A549 (cell line): ENCODE results near the gene LCOR. TPM values are rescaled to one million over a fixed set of nuclear protein-coding genes. Genes with fewer than 3 reads are reported as not detected.

Source experiments
- ATAC-seq, 2 experiments: fragments of 200-7000 bp in 1 of 2; fragments of >200 bp in 1 of 2; cut with Nextera tagmentation in 1 of 2; cut with Tn5 transposase in 1 of 2; 3 replicates each; pipeline versions ENCODE4 v1.8.0 to v1.9.1; 2018 to 2020; ENCODE audit warnings: mild to moderate bottlenecking in 1 of 2, moderate library complexity in 1 of 2
- CTCF ChIA-PET: fragments of 300-600 bp; sonication (Branson Sonifier 250); formaldehyde crosslinking; extraction: SDS; loops from one replicate; lab custom pipeline; 2021; ENCODE audit warnings: antibody characterized with exemption, inconsistent platforms; lab: Yijun Ruan, JAX
- POLR2A ChIA-PET: fragments of 350-600 bp; formaldehyde crosslinking; extraction: SDS; loops from one replicate; lab custom pipeline; 2021; ENCODE audit warnings: antibody characterized with exemption, inconsistent platforms; lab: Yijun Ruan, JAX
- DNase-seq, 2 experiments: peaks; one replicate each; pipeline versions ENCODE4 v3.0.0 to v3.0.0-alpha.2; 2011 to 2016; ENCODE audit warnings: low read depth in 1 of 2, low spot score in 1 of 2
- FAIRE-seq: peaks from 2 replicates; lab custom pipeline; 2011; peaks lifted over from hg19 to GRCh38; lab: Jason Lieb, UNC
- H3K27ac ChIP-seq, 2 experiments: fragments of >200 bp; sonication (Bioruptor Twin); formaldehyde crosslinking; 3 replicates each; pipeline ENCODE4 v1.5.1; 2016 to 2017
- H3K4me1 ChIP-seq: fragments of >200 bp; sonication (Bioruptor Twin); formaldehyde crosslinking; 3 replicates; pipeline ENCODE4 v1.6.1; 2016
- H3K4me2 ChIP-seq: fragments of >200 bp; sonication (Bioruptor Twin); formaldehyde crosslinking; 3 replicates; pipeline ENCODE4 v1.6.1; 2016
- H3K4me3 ChIP-seq: fragments of >200 bp; sonication (Bioruptor Twin); formaldehyde crosslinking; 3 replicates; pipeline ENCODE4 v1.5.1; 2016
- H3K9me3 ChIP-seq: fragments of >200 bp; sonication (Bioruptor Twin); formaldehyde crosslinking; 3 replicates; pipeline ENCODE4 v1.6.1; 2016
- BCL3 ChIP-seq: fragments of >200 bp; sonication (Bioruptor Twin); formaldehyde crosslinking; IDR thresholded peaks from 3 replicates; pipeline ENCODE4 v1.6.1; 2016
- CEBPB ChIP-seq, 2 experiments: fragments of >200 bp in 1 of 2; sonication (Bioruptor Twin) in 1 of 2; formaldehyde crosslinking in 1 of 2; IDR thresholded peaks; 2 replicates each; pipeline ENCODE4 v1.6.1; 2012 to 2016
- CTCF ChIP-seq: fragments of >200 bp; sonication (Bioruptor Twin); formaldehyde crosslinking; IDR thresholded peaks from 3 replicates; pipeline ENCODE4 v1.5.1; 2016
- FOSL2 ChIP-seq, 2 experiments: fragments of 450-650 bp in 1 of 2; fragments of >200 bp in 1 of 2; sonication (Bioruptor Twin) in 1 of 2; formaldehyde crosslinking; IDR thresholded peaks; 2 replicates each; pipeline versions ENCODE4 v1.5.0 to v1.6.1; 2016 to 2020; ENCODE audit warnings: mild to moderate bottlenecking in 1 of 2, moderate library complexity in 1 of 2
- GATA3 ChIP-seq: IDR thresholded peaks from 2 replicates; pipeline ENCODE4 v1.6.1; 2012; ENCODE audit warnings: borderline replicate concordance
- HES2 ChIP-seq: fragments of >200 bp; sonication (Bioruptor Twin); formaldehyde crosslinking; IDR thresholded peaks from 2 replicates; pipeline ENCODE4 v1.6.1; 2016
- HMGXB4 ChIP-seq: fragments of 250-450 bp; sonication (Bioruptor Pico); IDR thresholded peaks from 2 replicates; pipeline ENCODE4 v1.5.0; 2021; ENCODE audit warnings: mild to moderate bottlenecking, moderate library complexity, borderline replicate concordance
- HOXB13 ChIP-seq: fragments of 250-450 bp; sonication (Bioruptor Pico); IDR thresholded peaks from 2 replicates; pipeline ENCODE4 v1.5.0; 2020; ENCODE audit warnings: low read depth, mild to moderate bottlenecking, moderate library complexity
- JUN ChIP-seq, 2 experiments: fragments of >200 bp; sonication (Bioruptor Twin); formaldehyde crosslinking; IDR thresholded peaks; 2 replicates in 1 of 2; 3 replicates in 1 of 2; pipeline ENCODE4 v1.6.1; 2016 to 2017
- KDM1A ChIP-seq: fragments of 200-600 bp; sonication (generic); IDR thresholded peaks from 2 replicates; pipeline ENCODE4 v1.6.1; 2016; ENCODE audit warnings: low read depth, mild to moderate bottlenecking
- KDM5A ChIP-seq: fragments of 200-600 bp; sonication (generic); IDR thresholded peaks from 2 replicates; pipeline ENCODE4 v1.6.1; 2016; ENCODE audit warnings: antibody characterized with exemption, mild to moderate bottlenecking
- MAFK ChIP-seq: fragments of 450-650 bp; IDR thresholded peaks from 2 replicates; pipeline ENCODE4 v1.6.1; 2014; ENCODE audit not compliant: partially characterized antibody
- MAZ ChIP-seq: fragments of 150-350 bp; IDR thresholded peaks from 2 replicates; pipeline ENCODE4 v1.6.1; 2014; ENCODE audit warnings: antibody characterized with exemption, low read depth, low read length, borderline replicate concordance
- NFE2L2 ChIP-seq: fragments of 150-350 bp; conservative IDR thresholded peaks from 2 replicates; pipeline ENCODE4 v1.6.1; 2014; ENCODE audit warnings: low read length
- NR3C1 ChIP-seq: fragments of >200 bp; sonication (Bioruptor Twin); formaldehyde crosslinking; IDR thresholded peaks from 3 replicates; pipeline ENCODE4 v1.6.1; 2017
- PHF8 ChIP-seq: fragments of 200-600 bp; sonication (generic); IDR thresholded peaks from 2 replicates; pipeline ENCODE4 v1.6.1; 2016; ENCODE audit warnings: low read depth, mild to moderate bottlenecking, antibody characterized with exemption, moderate library complexity, borderline replicate concordance
- RARB ChIP-seq: fragments of 250-450 bp; sonication (Bioruptor Pico); IDR thresholded peaks from 2 replicates; pipeline ENCODE4 v1.8.0; 2021; ENCODE audit warnings: mild to moderate bottlenecking, moderate library complexity
- SMC3 ChIP-seq: fragments of >200 bp; sonication (Bioruptor Twin); formaldehyde crosslinking; IDR thresholded peaks from 3 replicates; pipeline ENCODE4 v1.6.1; 2018; ENCODE audit warnings: inconsistent platforms
- TFCP2L1 ChIP-seq: fragments of 250-450 bp; sonication (Bioruptor Pico); IDR thresholded peaks from 2 replicates; pipeline ENCODE4 v1.5.0; 2021; ENCODE audit warnings: mild to moderate bottlenecking
- USF2 ChIP-seq: fragments of 450-650 bp; IDR thresholded peaks from 2 replicates; pipeline ENCODE4 v1.6.1; 2014; ENCODE audit warnings: antibody characterized with exemption
- ZC3H11A ChIP-seq: fragments of 450-650 bp; IDR thresholded peaks from 2 replicates; pipeline ENCODE4 v1.6.1; 2014; ENCODE audit warnings: antibody characterized with exemption, mild to moderate bottlenecking
- ZFP36 ChIP-seq: fragments of 450-650 bp; IDR thresholded peaks from 2 replicates; pipeline ENCODE4 v1.6.1; 2014; ENCODE audit warnings: borderline replicate concordance; ENCODE audit not compliant: partially characterized antibody
- WGBS: methylation state at CpG from one replicate; pipeline ENCODE4 v1.1.6; 2017; ENCODE audit errors: missing lambda C conversion rate; 5-methylcytosine and 5-hydroxymethylcytosine counted together
- polyA plus RNA-seq, 4 experiments: library from polyadenylated mRNA; depleted of rRNA in 3 of 4; stranded (reverse); fragments of >200 nt; fragmentation: RNase III in 1 of 4; extraction: RNeasy Plus Mini Kit Qiagen cat#74134 plus additional on column Dnase treatment in 1 of 4; gene quantifications; 2 replicates in 3 of 4; 3 replicates in 1 of 4; pipeline ENCODE4 v1.2.3, GENCODE V29; 2011 to 2017

Gene LCOR
- polyA plus RNA-seq, 2 of the 4 experiments (the other 2 are of a cell fraction): 4.8 to 17.6 TPM

- TF ChIP-seq FOSL2 (IDR thresholded peaks at IDR 0.05) (no peak), FOSL2 (CRISPR knock-in tag; IDR thresholded peaks at IDR 0.05) (peak; percentile 45), JUN (IDR thresholded peaks at IDR 0.05) (no peak)
- no peaks in the 10 kb centered on the region for H3K9me3 ChIP-seq
- DNase-seq (no peak), FAIRE-seq (no peak), ATAC-seq (no peak)
- H3K27ac ChIP-seq: no peak overlapping the region
- ChIA-PET POLR2A (no interaction called here), CTCF (no interaction called here)
- H3K4me3 ChIP-seq: no peak overlapping the region
- H3K4me1 ChIP-seq: peaks cover 11% of the 10 kb centered on the region
- no peak overlapping the region for H3K4me2 ChIP-seq
- WGBS: 89% methylated on average over 2 of the region's 2 CpGs
Measured at GRCh38 chr10:96880575-96880974, 48.5 kb downstream of the LCOR start.

GRCh38 chr10:96889415-96890171 lies 57.5 kb downstream of the LCOR start:
- no peak overlapping the region for H3K4me3 ChIP-seq
- no peak overlapping the region for H3K4me2 ChIP-seq
- DNase-seq (no peak), FAIRE-seq (no peak), ATAC-seq (no peak)
- peaks cover 8% of the 10 kb centered on the region; the same call in 2 of the 3 replicates for H3K4me1 ChIP-seq
- H3K9me3 ChIP-seq: no peaks in the 10 kb centered on the region
- no peak for TF ChIP-seq HES2
- TF ChIP-seq HMGXB4 (CRISPR knock-in tag): no peak
- no peak for TF ChIP-seq ZFP36
- TF ChIP-seq CTCF: no peak
- TF ChIP-seq TFCP2L1 (CRISPR knock-in tag): no peak
- no peak for TF ChIP-seq MAFK
- no peak for TF ChIP-seq CEBPB (IDR thresholded peaks at IDR 0.05)
- TF ChIP-seq SMC3: no peak
- TF ChIP-seq KDM5A: no peak
- TF ChIP-seq ZC3H11A: no peak
- no peak for TF ChIP-seq PHF8
- no peak for TF ChIP-seq HOXB13 (CRISPR knock-in tag)
- no peak for TF ChIP-seq JUN (IDR thresholded peaks at IDR 0.05)
- TF ChIP-seq RARB (CRISPR knock-in tag): no peak
- no peak for TF ChIP-seq KDM1A
- no peak for TF ChIP-seq NFE2L2
- POLR2A ChIA-PET: no interaction called here
- 93% methylated on average over 12 of the region's 12 CpGs for WGBS
- CTCF ChIA-PET: no interaction called here
- H3K27ac ChIP-seq: no peak overlapping the region

GRCh38 chr10:96890172-96890513 lies 58.0 kb downstream of the LCOR start:
- POLR2A ChIA-PET: no interaction called here
- CTCF ChIA-PET: no interaction called here

More at GRCh38 chr10:96890172-96890513, 58.0 kb downstream of the LCOR start:
- no peak overlapping the region for H3K4me3 ChIP-seq
- no peak for TF ChIP-seq NR3C1
- no peak for TF ChIP-seq USF2
- TF ChIP-seq GATA3: no peak
- no peak for TF ChIP-seq HES2
- TF ChIP-seq BCL3: no peak
- no peak for TF ChIP-seq MAZ
- TF ChIP-seq, all 56 proteins: peak for 0
- Histone ChIP-seq H3K4me1 (peaks cover 8% of the 10 kb centered on the region; the same call in 2 of the 3 replicates), H3K9me3 (no peaks in the 10 kb centered on the region), H3K27ac (no peak overlapping the region), H3K4me2 (0 out of 3 replicates have a peak overlapping the region, but pooled peaks have one; percentile 2)
- DNase-seq (no peak), FAIRE-seq (no peak), ATAC-seq (no peak)
- WGBS: 86% methylated on average over 1 of the region's 1 CpG
